ENCODE data around the gene NDFIP2. TPM values are rescaled to one million over a fixed set of nuclear protein-coding genes. Genes with fewer than 3 reads are reported as not detected.

NDFIP2 gene
- polyA plus RNA-seq, 1 of the 3 experiments (the other 2 are of a cell fraction), result 21.4 TPM

GRCh38 chr13:79529817-79530216, 48.9 kb downstream of the NDFIP2 start:
- no peak for TF ChIP-seq ZBTB33 (IDR thresholded peaks at IDR 0.05; ENCODE audit: borderline replicate concordance, low read depth)
- TF ChIP-seq EP300 (IDR thresholded peaks at IDR 0.05; ENCODE audit: borderline replicate concordance in 1 of 2, low read depth in 1 of 2, low read length in 1 of 2), result no peak
- TF ChIP-seq TCF12 (IDR thresholded peaks at IDR 0.05), result no peak
- TF ChIP-seq, protein P1, sequence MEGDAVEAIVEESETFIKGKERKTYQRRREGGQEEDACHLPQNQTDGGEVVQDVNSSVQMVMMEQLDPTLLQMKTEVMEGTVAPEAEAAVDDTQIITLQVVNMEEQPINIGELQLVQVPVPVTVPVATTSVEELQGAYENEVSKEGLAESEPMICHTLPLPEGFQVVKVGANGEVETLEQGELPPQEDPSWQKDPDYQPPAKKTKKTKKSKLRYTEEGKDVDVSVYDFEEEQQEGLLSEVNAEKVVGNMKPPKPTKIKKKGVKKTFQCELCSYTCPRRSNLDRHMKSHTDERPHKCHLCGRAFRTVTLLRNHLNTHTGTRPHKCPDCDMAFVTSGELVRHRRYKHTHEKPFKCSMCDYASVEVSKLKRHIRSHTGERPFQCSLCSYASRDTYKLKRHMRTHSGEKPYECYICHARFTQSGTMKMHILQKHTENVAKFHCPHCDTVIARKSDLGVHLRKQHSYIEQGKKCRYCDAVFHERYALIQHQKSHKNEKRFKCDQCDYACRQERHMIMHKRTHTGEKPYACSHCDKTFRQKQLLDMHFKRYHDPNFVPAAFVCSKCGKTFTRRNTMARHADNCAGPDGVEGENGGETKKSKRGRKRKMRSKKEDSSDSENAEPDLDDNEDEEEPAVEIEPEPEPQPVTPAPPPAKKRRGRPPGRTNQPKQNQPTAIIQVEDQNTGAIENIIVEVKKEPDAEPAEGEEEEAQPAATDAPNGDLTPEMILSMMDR (IDR thresholded peaks at IDR 0.05), result no peak
- Histone ChIP-seq H3K9ac (no peak overlapping the region), H4K20me1 (ENCODE audit: insufficient read depth) (no peaks in the 10 kb centered on the region), H3K4me1 (ENCODE audit: control insufficient read depth in 1 of 2, insufficient read depth in 2 of 2, low read depth in 1 of 2, low read length in 1 of 2) (peaks cover 0 to 6% of the 10 kb centered on the region in 2 experiments; a peak in 2 of 4 replicates), H3K4me2 (no peak overlapping the region), H2AFZ (ENCODE audit: low read depth) (no peak overlapping the region), H3K9me2 (no peaks in the 10 kb centered on the region), H3K9me3 (no peaks in the 10 kb centered on the region), H3K27ac (ENCODE audit: low read depth in 2 of 2, low read length in 1 of 2) (no peak overlapping the region), H3K27me3 (ENCODE audit: insufficient read depth) (no peaks in the 10 kb centered on the region), H3K4me3 (ENCODE audit: low read depth in 2 of 2, low read length in 1 of 2) (no peak overlapping the region), H3K79me2 (ENCODE audit: insufficient read depth) (0 out of 2 replicates have a peak, but pooled peaks cover 4% of the 10 kb centered on the region), H3K36me3 (replicated peaks in 1 of 2; ENCODE audit: control insufficient read depth in 1 of 2, insufficient read depth in 2 of 2, low read length in 1 of 2) (peaks cover 27 to 43% of the 10 kb centered on the region in 2 experiments), H3F3A (replicated peaks; ENCODE audit: insufficient read depth) (peaks cover 15% of the 10 kb centered on the region)
- ChIA-PET POLR2A (no interaction called here), CTCF (interaction anchor here (1.0 to 2.6 kb wide), 3 partner anchors 12 to 106 kb away, joined by 3 to 16 read pairs (median 3); no protein-coding TSS in a partner anchor)
- WGBS (ENCODE audit: low lambda C conversion rate), result over 99% methylated on average over 4 of the region's 4 CpGs
- no peak for DNase-seq

DNA sequence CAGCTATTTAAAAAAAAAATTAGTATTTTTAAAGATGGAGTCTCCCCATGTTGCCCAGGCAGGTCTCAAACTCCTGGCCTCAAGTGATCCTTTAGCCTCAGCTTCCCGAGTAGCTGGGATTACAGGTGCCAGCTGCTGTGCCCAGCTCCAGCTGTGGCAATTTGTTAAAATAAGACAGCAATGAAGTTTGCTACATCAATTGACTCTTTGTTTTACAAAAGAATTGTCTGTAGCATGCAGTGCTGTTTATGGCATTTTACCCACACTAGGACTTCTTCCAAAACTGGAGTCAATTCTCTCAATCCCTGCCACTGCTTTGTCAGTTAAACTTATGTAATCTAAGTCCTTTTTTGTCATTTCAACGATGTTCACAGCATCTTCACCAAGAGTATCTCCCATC, 49.3 kb downstream of the NDFIP2 start:
- no peak for DNase-seq
- 0 out of 2 replicates have a peak, but pooled peaks cover 4% of the 10 kb centered on the region for H3K79me2 ChIP-seq (ENCODE audit: insufficient read depth)
- H3K4me2 ChIP-seq, result no peak overlapping the region
- H3F3A ChIP-seq (replicated peaks; ENCODE audit: insufficient read depth), result peaks cover 15% of the 10 kb centered on the region
- H4K20me1 ChIP-seq (ENCODE audit: insufficient read depth), result no peaks in the 10 kb centered on the region
- H3K4me1 ChIP-seq (ENCODE audit: control insufficient read depth in 1 of 2, insufficient read depth in 2 of 2, low read depth in 1 of 2, low read length in 1 of 2), result peaks cover 0 to 6% of the 10 kb centered on the region in 2 experiments; a peak in 2 of 4 replicates
- CTCF ChIA-PET, result interaction anchor here (0.7 to 2.6 kb wide), 3 partner anchors 11 to 107 kb away, joined by 3 to 16 read pairs (median 3); no protein-coding TSS in a partner anchor
- no peak overlapping the region for H3K27ac ChIP-seq (ENCODE audit: low read depth in 2 of 2, low read length in 1 of 2)
- no peaks in the 10 kb centered on the region for H3K27me3 ChIP-seq (ENCODE audit: insufficient read depth)
- no peak overlapping the region for H2AFZ ChIP-seq (ENCODE audit: low read depth)
- TF ChIP-seq ZBTB33 (IDR thresholded peaks at IDR 0.05; ENCODE audit: borderline replicate concordance, low read depth), result no peak
- no peak for TF ChIP-seq TAF1 (IDR thresholded peaks at IDR 0.05; ENCODE audit: borderline replicate concordance, low read depth, low read length)
- no peak overlapping the region for H3K4me3 ChIP-seq (ENCODE audit: low read depth in 2 of 2, low read length in 1 of 2)
- H3K9me3 ChIP-seq, result no peaks in the 10 kb centered on the region
- WGBS (ENCODE audit: low lambda C conversion rate), result 93% methylated on average over 2 of the region's 2 CpGs
- no peak overlapping the region for H3K9ac ChIP-seq
- H3K9me2 ChIP-seq, result no peaks in the 10 kb centered on the region
- H3K36me3 ChIP-seq (replicated peaks in 1 of 2; ENCODE audit: control insufficient read depth in 1 of 2, insufficient read depth in 2 of 2, low read length in 1 of 2), result peaks cover 27 to 39% of the 10 kb centered on the region in 2 experiments
- POLR2A ChIA-PET, result no interaction called here
